ENCODE results near the gene METTL4.

- TF ChIP-seq ZBTB33 (IDR thresholded peaks at IDR 0.05; ENCODE audit: extremely low read depth, insufficient replicate concordance, low read length) (no peak), CTCF (IDR thresholded peaks at IDR 0.05 in 2 of 3, conservative IDR thresholded peaks at IDR 0.05 in 1 of 3; ENCODE audit: borderline replicate concordance in 1 of 3, insufficient read depth in 1 of 3, low read depth in 2 of 3, low read length in 2 of 3) (no peak), YY1 (IDR thresholded peaks at IDR 0.05; ENCODE audit: extremely low read depth, insufficient replicate concordance, low read depth, low read length) (no peak), TCF7L2 (IDR thresholded peaks at IDR 0.05; ENCODE audit: borderline replicate concordance, extremely low read depth, insufficient read depth, insufficient read length) (no peak), CBX3 (IDR thresholded peaks at IDR 0.05; ENCODE audit: low read depth) (no peak)
- TF ChIP-seq, protein P1, sequence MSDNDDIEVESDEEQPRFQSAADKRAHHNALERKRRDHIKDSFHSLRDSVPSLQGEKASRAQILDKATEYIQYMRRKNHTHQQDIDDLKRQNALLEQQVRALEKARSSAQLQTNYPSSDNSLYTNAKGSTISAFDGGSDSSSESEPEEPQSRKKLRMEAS (IDR thresholded peaks at IDR 0.05): no peak
Observed at GRCh38 chr18:2504642-2505041, 66.7 kb downstream of the METTL4 start.
